ENCODE measurements around the gene NANOS1. TPM values are rescaled to one million over a fixed set of nuclear protein-coding genes. Genes with fewer than 3 reads are reported as not detected.

The NANOS1 gene
- total RNA-seq, 1 donor from 2014 or later: 10.2 TPM

GRCh38 chr10:118981946-118982345, 47.6 kb upstream of the NANOS1 start:
- Mint-ChIP-seq H3K36me3 (peaks cover 3% of the 10 kb centered on the region), H3K27me3 (ENCODE audit: insufficient read depth, low read depth) (peaks cover 16% of the 10 kb centered on the region), H3K9me3 (peaks cover 12% of the 10 kb centered on the region), H3K4me3 (no peak overlapping the region), H3K4me1 (peaks cover 26% of the 10 kb centered on the region), H3K27ac (peak overlapping the region; percentile 92)
- H2AFZ ChIP-seq (replicated peaks): no peak overlapping the region
- peaks cover 2% of the 10 kb centered on the region for H3F3A ChIP-seq (ENCODE audit: low read depth)
- peak overlapping the region; percentile 22 for H3K4me2 ChIP-seq
- no peaks in the 10 kb centered on the region for H3K36me3 ChIP-seq
- no peaks in the 10 kb centered on the region for H3K27me3 ChIP-seq
- no peaks in the 10 kb centered on the region for H3K79me2 ChIP-seq (ENCODE audit: low read depth)
- H3K9ac ChIP-seq: no peak overlapping the region
- no peak overlapping the region for H3K4me3 ChIP-seq
- TF ChIP-seq, protein P1, sequence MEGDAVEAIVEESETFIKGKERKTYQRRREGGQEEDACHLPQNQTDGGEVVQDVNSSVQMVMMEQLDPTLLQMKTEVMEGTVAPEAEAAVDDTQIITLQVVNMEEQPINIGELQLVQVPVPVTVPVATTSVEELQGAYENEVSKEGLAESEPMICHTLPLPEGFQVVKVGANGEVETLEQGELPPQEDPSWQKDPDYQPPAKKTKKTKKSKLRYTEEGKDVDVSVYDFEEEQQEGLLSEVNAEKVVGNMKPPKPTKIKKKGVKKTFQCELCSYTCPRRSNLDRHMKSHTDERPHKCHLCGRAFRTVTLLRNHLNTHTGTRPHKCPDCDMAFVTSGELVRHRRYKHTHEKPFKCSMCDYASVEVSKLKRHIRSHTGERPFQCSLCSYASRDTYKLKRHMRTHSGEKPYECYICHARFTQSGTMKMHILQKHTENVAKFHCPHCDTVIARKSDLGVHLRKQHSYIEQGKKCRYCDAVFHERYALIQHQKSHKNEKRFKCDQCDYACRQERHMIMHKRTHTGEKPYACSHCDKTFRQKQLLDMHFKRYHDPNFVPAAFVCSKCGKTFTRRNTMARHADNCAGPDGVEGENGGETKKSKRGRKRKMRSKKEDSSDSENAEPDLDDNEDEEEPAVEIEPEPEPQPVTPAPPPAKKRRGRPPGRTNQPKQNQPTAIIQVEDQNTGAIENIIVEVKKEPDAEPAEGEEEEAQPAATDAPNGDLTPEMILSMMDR (IDR thresholded peaks at IDR 0.05): no peak
- TF ChIP-seq EZH2 (IDR thresholded peaks at IDR 0.05): no peak
- TF ChIP-seq EZH2phosphoT487 (IDR thresholded peaks at IDR 0.05): no peak
- DNase-seq (ENCODE audit: low spot score): no peak
- H3K4me1 ChIP-seq: peaks cover 15% of the 10 kb centered on the region
- H3K9me3 ChIP-seq (ENCODE audit: low read depth): no peaks in the 10 kb centered on the region
- no peaks in the 10 kb centered on the region for H4K20me1 ChIP-seq (ENCODE audit: low read depth)
- no peak overlapping the region for H3K27ac ChIP-seq

GRCh38 chr10:118982366-118982765, 47.1 kb upstream of the NANOS1 start:
- Histone ChIP-seq H3F3A (ENCODE audit: low read depth) (peaks cover 2% of the 10 kb centered on the region), H3K79me2 (ENCODE audit: low read depth) (no peaks in the 10 kb centered on the region), H3K4me1 (peaks cover 15% of the 10 kb centered on the region), H3K36me3 (no peaks in the 10 kb centered on the region), H2AFZ (replicated peaks) (no peak overlapping the region), H3K4me3 (no peak overlapping the region), H3K4me2 (peak overlapping the region; percentile 22), H4K20me1 (ENCODE audit: low read depth) (no peaks in the 10 kb centered on the region), H3K9me3 (ENCODE audit: low read depth) (no peaks in the 10 kb centered on the region), H3K27me3 (no peaks in the 10 kb centered on the region), H3K27ac (no peak overlapping the region), H3K9ac (no peak overlapping the region)
- H3K4me3 Mint-ChIP-seq: no peak overlapping the region
- H3K27me3 Mint-ChIP-seq (ENCODE audit: insufficient read depth, low read depth): peaks cover 15% of the 10 kb centered on the region
- H3K27ac Mint-ChIP-seq: no peak overlapping the region
- TF ChIP-seq, protein P1 (IDR thresholded peaks at IDR 0.05): no peak
- no peak for TF ChIP-seq EZH2 (IDR thresholded peaks at IDR 0.05)
- no peak for TF ChIP-seq EZH2phosphoT487 (IDR thresholded peaks at IDR 0.05)
- peaks cover 12% of the 10 kb centered on the region for H3K9me3 Mint-ChIP-seq
- no peak for DNase-seq (ENCODE audit: low spot score)
- peaks cover 26% of the 10 kb centered on the region for H3K4me1 Mint-ChIP-seq
- peaks cover 3% of the 10 kb centered on the region for H3K36me3 Mint-ChIP-seq

DNA sequence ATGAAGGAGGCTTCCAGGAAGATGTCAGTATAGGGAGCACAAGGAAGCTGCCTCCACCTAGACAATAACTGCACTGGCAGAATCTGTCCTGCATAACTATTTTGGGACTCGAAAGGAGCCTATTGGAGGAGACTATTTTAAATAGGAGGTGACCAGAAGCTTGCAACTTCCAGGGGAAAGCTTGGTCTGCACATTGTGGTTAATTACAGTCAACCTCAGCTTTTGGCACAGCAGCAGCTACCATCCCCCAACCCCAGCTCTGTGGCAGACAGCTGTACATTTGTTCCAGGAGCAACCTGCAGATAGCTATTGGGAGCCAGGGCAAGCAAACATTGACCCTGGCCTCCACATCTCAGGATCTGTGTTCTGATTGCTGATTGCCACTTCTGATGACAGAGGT, 46.3 kb upstream of the NANOS1 start:
- Histone ChIP-seq H3K9me3 (ENCODE audit: low read depth) (no peaks in the 10 kb centered on the region), H3K27me3 (no peaks in the 10 kb centered on the region), H3F3A (ENCODE audit: low read depth) (peaks cover 2% of the 10 kb centered on the region), H2AFZ (replicated peaks) (peak overlapping the region; percentile 76), H3K36me3 (no peaks in the 10 kb centered on the region), H3K4me1 (peaks cover 15% of the 10 kb centered on the region), H4K20me1 (ENCODE audit: low read depth) (no peaks in the 10 kb centered on the region), H3K79me2 (ENCODE audit: low read depth) (no peaks in the 10 kb centered on the region), H3K27ac (no peak overlapping the region), H3K4me2 (peak overlapping the region; percentile 68), H3K9ac (no peak overlapping the region), H3K4me3 (no peak overlapping the region)
- Mint-ChIP-seq H3K4me1 (peaks cover 26% of the 10 kb centered on the region), H3K36me3 (peaks cover 3% of the 10 kb centered on the region), H3K27me3 (ENCODE audit: insufficient read depth, low read depth) (peaks cover 14% of the 10 kb centered on the region), H3K9me3 (peaks cover 12% of the 10 kb centered on the region), H3K4me3 (no peak overlapping the region), H3K27ac (peak overlapping the region; percentile 60)
- TF ChIP-seq, protein P1 (IDR thresholded peaks at IDR 0.05): no peak
- TF ChIP-seq EZH2 (IDR thresholded peaks at IDR 0.05) (no peak), EZH2phosphoT487 (IDR thresholded peaks at IDR 0.05) (no peak)
- no peak for DNase-seq (ENCODE audit: low spot score)
